ENCODE results near the gene CNTN4.

Gene CNTN4

DNA sequence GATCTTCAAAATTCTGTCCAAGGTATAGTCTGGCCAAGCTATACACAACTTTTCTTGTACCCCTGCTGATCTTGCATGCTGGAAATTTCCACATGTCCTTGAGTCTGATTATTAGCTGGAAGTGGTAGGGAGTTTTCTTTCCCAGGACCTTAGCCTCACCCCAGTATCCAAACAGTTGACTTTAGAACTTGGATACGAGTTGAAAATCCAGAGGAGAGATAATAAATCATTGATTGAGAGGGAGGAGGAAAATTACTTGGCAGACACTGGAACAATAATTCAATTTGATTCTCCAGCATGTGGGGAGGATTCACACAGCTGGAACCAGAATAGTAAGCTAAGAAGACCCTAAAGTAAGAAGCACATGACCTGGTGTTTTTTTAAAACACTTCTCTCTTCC, 895.1 kb downstream of the CNTN4 start:
- DNase-seq, result peak; percentile 6
- H3K4me1 Mint-ChIP-seq, result peaks cover 54% of the 10 kb centered on the region
- no peaks in the 10 kb centered on the region for H3K9me3 Mint-ChIP-seq
- no peaks in the 10 kb centered on the region for H3K36me3 Mint-ChIP-seq (ENCODE audit: low read depth)
- H3K27ac Mint-ChIP-seq, result peak overlapping the region; percentile 81
- peaks cover 8% of the 10 kb centered on the region for H3K27me3 Mint-ChIP-seq (ENCODE audit: low read depth, poor library complexity)
- H3K4me3 Mint-ChIP-seq, result peak overlapping the region; percentile 4
- TF ChIP-seq, protein P1, sequence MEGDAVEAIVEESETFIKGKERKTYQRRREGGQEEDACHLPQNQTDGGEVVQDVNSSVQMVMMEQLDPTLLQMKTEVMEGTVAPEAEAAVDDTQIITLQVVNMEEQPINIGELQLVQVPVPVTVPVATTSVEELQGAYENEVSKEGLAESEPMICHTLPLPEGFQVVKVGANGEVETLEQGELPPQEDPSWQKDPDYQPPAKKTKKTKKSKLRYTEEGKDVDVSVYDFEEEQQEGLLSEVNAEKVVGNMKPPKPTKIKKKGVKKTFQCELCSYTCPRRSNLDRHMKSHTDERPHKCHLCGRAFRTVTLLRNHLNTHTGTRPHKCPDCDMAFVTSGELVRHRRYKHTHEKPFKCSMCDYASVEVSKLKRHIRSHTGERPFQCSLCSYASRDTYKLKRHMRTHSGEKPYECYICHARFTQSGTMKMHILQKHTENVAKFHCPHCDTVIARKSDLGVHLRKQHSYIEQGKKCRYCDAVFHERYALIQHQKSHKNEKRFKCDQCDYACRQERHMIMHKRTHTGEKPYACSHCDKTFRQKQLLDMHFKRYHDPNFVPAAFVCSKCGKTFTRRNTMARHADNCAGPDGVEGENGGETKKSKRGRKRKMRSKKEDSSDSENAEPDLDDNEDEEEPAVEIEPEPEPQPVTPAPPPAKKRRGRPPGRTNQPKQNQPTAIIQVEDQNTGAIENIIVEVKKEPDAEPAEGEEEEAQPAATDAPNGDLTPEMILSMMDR (IDR thresholded peaks at IDR 0.05), result no peak

DNA sequence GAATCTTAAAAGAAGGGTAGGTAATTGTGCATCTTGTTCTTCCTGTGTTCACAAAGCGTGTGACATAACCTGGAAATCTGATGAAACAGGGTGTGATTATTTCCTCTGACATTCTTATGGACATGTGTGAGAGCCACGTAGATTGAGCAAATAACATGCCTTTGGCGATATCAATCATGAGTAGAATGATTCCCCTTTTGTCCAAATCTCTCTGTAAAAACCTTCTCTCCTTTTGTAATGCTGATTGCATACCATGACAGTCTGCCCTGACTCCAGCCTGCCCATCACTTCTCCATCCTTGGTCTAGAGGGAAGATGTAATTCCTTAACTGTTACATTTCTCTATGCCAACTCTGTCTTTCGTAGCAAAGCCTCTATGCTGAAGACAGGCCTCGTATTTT, 896.5 kb downstream of the CNTN4 start:
- no peak overlapping the region for H3K4me3 Mint-ChIP-seq
- H3K4me1 Mint-ChIP-seq, result peaks cover 54% of the 10 kb centered on the region
- peaks cover 8% of the 10 kb centered on the region for H3K27me3 Mint-ChIP-seq (ENCODE audit: low read depth, poor library complexity)
- H3K27ac Mint-ChIP-seq, result no peak overlapping the region
- H3K36me3 Mint-ChIP-seq (ENCODE audit: low read depth), result no peaks in the 10 kb centered on the region
- TF ChIP-seq, protein P1 (IDR thresholded peaks at IDR 0.05), result no peak
- DNase-seq, result no peak
- H3K9me3 Mint-ChIP-seq, result peaks cover 6% of the 10 kb centered on the region

DNA sequence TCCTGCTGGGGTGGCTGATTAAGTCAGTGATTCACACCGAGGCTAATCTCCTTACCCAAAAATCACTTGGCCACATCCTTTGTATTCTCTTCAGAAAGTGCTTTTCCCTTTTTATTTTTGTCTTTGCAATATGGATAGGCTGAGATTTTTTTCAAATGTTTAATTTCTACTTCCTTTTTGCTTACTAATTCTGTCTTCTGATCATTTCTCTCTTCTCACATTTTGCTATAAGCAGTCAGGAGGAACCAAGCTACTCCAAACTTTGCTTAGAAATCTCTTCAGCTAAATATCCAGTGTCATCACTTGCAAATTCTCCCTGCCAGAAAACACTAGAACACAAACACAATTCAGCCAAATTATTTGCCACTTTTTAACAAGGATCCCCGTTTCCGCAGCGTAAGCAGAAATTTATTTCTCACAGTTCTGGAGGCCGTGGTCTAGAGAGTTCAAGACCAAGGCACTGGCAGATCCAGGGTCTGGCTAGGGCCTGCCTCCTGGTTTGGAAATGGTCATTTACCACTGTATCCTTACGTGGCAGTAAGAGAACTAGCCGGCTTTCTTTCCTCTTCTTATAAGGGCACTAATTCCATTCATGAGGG, 906.6 kb downstream of the CNTN4 start:
- TF ChIP-seq, protein P1 (IDR thresholded peaks at IDR 0.05), result no peak
- DNase-seq, result no peak
- no peaks in the 10 kb centered on the region for H3K27me3 Mint-ChIP-seq (ENCODE audit: low read depth, poor library complexity)
- peak overlapping the region; percentile 2 for H3K4me3 Mint-ChIP-seq
- peak overlapping the region; percentile 49 for H3K27ac Mint-ChIP-seq
- H3K9me3 Mint-ChIP-seq, result no peaks in the 10 kb centered on the region
- H3K4me1 Mint-ChIP-seq, result no peaks in the 10 kb centered on the region
- H3K36me3 Mint-ChIP-seq (ENCODE audit: low read depth), result no peaks in the 10 kb centered on the region

DNA sequence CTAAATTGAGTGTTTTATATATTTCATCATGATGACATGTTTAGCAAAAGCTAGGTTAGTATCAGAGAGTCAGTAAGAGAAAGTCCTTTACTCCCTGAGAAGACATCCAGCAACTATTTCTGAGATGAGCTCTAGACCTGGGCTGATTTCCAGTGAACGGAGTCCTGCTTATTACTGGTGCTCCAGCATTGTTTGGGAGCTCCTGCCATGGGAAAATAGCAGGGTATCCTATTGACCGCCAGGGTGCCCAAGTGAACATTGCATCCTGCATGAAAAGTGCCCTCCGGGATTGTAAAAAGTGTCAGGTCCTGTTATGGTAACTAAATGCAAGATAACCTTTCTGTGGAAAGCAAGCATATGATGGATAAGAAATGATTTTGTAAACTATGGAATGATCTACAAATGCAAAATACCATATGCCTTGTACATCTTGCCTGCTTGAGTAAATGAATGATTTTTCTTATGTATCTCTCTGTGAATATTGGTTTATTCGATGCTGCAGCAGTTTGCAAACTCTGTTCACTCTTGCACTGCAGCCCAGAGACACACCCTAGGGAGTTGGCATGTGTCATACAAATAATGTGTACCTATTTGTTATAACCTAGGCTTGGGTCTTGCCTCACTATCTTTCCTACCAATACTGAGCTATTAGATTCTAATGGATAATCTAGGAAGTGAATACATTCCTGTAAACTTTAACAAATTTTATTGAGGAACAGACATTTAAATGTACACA, 914.8 kb downstream of the CNTN4 start:
- Mint-ChIP-seq H3K27ac (no peak overlapping the region), H3K27me3 (ENCODE audit: low read depth, poor library complexity) (no peaks in the 10 kb centered on the region), H3K4me3 (no peak overlapping the region), H3K9me3 (no peaks in the 10 kb centered on the region), H3K36me3 (ENCODE audit: low read depth) (no peaks in the 10 kb centered on the region), H3K4me1 (peaks cover 18% of the 10 kb centered on the region)
- DNase-seq, result no peak
- TF ChIP-seq, protein P1 (IDR thresholded peaks at IDR 0.05), result no peak

DNA sequence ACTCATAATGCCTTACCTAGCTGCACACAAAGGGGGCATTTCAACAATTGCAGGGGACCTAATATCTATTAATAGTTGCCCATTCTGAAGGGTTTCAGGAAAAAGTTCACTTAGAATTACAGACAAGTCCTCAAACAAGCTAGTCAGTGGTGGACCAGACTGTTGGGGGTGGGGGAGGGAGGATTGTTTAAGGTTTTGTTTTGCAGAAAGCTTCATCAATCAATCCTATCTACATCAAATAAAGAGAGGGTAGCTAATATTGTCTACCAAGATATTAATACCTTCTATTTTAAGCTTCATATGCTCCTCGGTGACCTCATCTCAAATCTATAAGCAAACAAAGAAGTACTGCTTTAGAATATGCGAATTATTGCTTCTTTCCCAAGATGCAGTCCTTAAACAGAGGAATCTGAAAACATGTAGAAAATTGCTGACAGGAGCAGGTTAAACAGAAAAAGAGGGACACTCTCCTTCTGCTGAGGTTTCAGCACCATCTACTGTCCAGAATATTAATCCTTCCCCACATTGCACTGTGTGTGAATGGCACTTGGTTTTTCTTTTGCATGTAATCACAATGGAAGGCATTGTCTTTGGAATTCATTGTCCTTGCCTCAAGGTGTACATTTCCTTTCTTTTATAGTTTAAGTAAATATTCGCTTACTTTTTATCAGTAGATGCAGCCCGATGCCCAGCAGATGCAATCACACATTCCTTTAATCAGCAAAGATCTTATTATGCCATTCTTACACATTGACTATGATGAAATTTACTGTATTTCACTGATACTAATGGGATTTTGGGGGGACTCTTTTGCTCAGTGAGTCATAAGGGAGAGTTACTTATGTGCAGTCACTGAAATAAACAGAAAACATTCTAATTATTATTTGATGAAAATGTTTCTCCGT, 916.8 kb downstream of the CNTN4 start:
- TF ChIP-seq, protein P1 (IDR thresholded peaks at IDR 0.05), result peak; percentile 67
- H3K4me1 Mint-ChIP-seq, result peaks cover 18% of the 10 kb centered on the region
- no peak overlapping the region for H3K4me3 Mint-ChIP-seq
- H3K36me3 Mint-ChIP-seq (ENCODE audit: low read depth), result no peaks in the 10 kb centered on the region
- no peak for DNase-seq
- no peaks in the 10 kb centered on the region for H3K27me3 Mint-ChIP-seq (ENCODE audit: low read depth, poor library complexity)
- H3K9me3 Mint-ChIP-seq, result no peaks in the 10 kb centered on the region
- no peak overlapping the region for H3K27ac Mint-ChIP-seq

Data from nephron progenitor cell (in vitro differentiated cells).